Measurements from ENCODE around the gene VAPA.

VAPA gene, protein sequence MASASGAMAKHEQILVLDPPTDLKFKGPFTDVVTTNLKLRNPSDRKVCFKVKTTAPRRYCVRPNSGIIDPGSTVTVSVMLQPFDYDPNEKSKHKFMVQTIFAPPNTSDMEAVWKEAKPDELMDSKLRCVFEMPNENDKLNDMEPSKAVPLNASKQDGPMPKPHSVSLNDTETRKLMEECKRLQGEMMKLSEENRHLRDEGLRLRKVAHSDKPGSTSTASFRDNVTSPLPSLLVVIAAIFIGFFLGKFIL

DNA sequence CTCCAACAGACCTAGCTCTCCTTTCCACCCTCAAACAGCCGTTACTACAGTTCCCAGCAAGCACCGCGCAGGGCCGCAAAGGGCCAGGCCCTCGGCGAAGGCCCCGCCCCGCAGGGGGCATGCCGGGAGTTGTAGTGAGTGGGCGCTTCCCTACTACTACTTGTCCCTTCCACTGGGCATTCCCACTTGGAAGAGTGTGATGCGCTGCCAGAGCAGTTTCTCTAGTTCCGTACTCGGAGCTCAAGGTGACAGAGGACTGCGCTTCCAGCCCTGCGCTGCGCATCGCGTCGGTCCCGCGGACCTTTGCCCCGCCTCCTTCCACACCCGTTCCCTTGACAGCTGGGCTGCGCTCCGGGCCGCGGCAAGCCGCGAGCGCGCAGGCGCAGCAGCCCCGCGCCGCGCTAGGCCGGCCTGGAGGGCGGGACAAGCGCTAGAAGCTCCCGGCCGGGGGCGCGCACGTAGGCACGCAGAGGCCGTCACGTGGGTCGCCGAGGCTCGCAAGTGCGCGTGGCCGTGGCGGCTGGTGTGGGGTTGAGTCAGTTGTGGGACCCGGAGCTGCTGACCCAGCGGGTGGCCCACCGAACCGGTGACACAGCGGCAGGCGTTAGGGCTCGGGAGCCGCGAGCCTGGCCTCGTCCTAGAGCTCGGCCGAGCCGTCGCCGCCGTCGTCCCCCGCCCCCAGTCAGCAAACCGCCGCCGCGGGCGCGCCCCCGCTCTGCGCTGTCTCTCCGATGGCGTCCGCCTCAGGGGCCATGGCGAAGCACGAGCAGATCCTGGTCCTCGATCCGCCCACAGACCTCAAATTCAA is at the start of gene VAPA:
VAPA (plus strand) TSS at position 491 of the 808 bp plus-strand sequence; CDS start at position 732, 241 bp downstream.
- peak within 1 kb of the TSS; percentile 93 for H3K27ac ChIP-seq
- TF ChIP-seq, protein P1, sequence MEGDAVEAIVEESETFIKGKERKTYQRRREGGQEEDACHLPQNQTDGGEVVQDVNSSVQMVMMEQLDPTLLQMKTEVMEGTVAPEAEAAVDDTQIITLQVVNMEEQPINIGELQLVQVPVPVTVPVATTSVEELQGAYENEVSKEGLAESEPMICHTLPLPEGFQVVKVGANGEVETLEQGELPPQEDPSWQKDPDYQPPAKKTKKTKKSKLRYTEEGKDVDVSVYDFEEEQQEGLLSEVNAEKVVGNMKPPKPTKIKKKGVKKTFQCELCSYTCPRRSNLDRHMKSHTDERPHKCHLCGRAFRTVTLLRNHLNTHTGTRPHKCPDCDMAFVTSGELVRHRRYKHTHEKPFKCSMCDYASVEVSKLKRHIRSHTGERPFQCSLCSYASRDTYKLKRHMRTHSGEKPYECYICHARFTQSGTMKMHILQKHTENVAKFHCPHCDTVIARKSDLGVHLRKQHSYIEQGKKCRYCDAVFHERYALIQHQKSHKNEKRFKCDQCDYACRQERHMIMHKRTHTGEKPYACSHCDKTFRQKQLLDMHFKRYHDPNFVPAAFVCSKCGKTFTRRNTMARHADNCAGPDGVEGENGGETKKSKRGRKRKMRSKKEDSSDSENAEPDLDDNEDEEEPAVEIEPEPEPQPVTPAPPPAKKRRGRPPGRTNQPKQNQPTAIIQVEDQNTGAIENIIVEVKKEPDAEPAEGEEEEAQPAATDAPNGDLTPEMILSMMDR (IDR thresholded peaks at IDR 0.05), result no peak
- no peak for TF ChIP-seq ZFX (IDR thresholded peaks at IDR 0.05; ENCODE audit: borderline replicate concordance)

DNA sequence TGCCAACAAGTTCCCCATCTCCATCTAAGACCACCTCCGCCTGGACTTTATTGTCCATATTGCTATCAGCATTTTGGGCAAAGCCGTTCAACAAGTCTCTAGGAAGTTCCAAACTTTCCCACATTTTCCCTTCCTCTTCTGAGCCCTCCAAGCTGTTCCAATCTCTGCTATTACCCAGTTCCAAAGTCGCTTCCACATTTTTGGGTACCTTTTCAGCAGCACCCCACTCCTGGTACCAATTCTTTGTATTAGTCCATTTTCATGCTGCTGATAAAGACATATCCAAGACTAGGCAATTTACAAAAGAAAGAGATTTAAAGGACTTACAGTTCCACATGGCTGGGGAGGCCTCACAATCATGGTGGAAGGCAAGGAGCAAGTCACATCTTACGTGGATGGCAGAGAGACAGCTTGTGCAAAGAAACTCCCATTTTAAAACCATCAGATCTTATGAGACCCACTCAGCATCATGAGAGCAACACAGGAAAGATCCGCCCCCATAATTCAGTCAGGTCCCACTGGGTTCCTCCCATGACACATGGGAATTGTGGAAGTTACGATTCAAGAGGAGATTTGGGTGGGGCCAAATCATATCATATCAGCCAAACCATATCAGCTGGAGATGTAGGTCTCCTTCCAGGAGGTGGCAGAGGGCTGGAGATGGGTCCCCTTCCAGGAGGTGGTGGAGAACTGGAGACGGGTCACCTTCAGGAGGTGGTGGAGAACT is 47.9 kb upstream of the VAPA start:
- no peak for TF ChIP-seq ZFX (IDR thresholded peaks at IDR 0.05; ENCODE audit: borderline replicate concordance)
- TF ChIP-seq, protein P1 (IDR thresholded peaks at IDR 0.05), result no peak
- no peak overlapping the region for H3K27ac ChIP-seq

DNA sequence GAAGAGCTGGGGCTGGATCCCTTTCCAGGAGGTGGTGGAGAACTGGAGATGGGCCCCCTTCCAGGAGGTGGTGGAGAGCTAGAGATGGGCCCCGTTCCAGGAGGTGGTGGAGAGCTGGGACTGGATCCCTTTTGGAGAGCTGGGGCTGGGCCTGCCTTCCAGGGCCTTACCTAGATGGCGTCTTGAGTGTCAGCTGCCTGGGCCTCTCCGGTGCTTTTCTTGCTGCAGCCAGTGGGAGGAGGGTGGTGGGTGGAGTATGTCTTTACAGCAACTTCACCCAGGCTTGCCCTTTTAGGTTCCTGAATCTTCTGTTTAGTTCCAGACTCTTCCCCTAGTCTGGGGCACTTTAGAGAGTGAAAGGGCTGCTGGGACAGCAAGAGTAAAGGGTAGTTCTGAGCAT is 47.2 kb upstream of the VAPA start:
- TF ChIP-seq, protein P1 (IDR thresholded peaks at IDR 0.05), result no peak
- TF ChIP-seq ZFX (IDR thresholded peaks at IDR 0.05; ENCODE audit: borderline replicate concordance), result no peak
- no peak overlapping the region for H3K27ac ChIP-seq

DNA sequence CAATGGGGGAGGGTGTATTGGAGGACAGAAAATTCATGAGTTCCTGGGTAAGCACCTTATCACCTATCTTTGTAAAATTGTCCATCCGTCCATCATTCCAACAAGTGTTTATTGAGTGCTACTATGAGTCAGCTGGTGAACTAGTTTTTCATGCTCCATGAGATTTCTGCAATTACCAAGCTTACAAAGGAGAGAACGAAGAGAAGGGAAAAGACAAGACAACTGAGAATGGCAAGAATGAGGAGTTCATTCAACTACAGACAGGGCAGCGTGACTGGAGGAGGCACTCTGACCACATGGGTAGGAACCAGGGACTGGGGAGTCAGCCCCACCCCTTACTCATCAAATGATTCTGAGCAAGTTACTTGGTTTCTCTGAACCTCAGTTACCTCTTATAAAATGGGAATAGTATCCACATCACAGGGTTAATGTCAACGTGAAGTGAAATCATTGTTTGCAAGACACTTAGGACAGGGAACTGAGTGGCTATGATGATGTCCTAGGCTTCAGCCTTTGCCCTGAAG is 46.7 kb upstream of the VAPA start:
- no peak overlapping the region for H3K27ac ChIP-seq
- TF ChIP-seq ZFX (IDR thresholded peaks at IDR 0.05; ENCODE audit: borderline replicate concordance), result no peak
- TF ChIP-seq, protein P1 (IDR thresholded peaks at IDR 0.05), result no peak

DNA sequence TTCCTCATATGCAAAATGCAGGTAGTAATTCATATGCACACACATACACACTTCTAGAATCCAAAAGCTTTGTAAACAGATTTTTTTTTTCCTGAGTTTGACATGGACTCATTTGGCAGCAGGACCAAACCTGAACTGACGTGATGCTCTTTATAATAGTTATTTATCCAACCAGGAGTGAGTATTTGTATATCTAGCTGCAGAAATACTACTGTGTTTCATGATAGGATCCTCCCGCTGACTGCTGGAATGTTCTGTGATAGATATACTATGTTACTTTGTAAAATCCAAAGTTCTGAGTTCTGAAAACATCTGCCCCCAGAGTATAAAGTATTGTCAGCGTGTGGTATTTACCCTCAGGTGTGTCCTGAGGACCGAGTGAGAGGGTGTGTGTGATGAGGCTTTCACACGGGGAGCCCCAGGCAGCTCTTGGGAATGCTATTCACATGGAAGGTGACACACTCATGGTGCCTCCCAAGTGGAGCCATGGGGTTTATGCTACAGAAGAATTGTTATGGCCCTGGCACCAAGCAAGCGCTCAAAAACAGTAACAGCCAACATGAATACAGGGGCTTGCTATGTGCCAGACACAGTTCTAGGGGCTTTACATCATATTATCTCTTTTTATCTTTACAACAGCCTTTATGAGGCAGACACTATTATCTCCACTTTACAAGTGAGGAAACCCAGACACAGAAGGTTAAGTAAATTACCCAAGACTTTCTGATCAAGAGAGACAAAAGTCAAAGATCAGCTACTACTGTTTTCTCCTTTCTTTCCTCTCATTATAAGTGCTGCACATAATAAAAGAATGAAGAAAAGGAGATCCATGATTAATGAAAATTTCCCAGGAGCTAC is 44.7 kb upstream of the VAPA start:
- H3K27ac ChIP-seq, result no peak overlapping the region
- TF ChIP-seq ZFX (IDR thresholded peaks at IDR 0.05; ENCODE audit: borderline replicate concordance), result no peak
- TF ChIP-seq, protein P1 (IDR thresholded peaks at IDR 0.05), result no peak

DNA sequence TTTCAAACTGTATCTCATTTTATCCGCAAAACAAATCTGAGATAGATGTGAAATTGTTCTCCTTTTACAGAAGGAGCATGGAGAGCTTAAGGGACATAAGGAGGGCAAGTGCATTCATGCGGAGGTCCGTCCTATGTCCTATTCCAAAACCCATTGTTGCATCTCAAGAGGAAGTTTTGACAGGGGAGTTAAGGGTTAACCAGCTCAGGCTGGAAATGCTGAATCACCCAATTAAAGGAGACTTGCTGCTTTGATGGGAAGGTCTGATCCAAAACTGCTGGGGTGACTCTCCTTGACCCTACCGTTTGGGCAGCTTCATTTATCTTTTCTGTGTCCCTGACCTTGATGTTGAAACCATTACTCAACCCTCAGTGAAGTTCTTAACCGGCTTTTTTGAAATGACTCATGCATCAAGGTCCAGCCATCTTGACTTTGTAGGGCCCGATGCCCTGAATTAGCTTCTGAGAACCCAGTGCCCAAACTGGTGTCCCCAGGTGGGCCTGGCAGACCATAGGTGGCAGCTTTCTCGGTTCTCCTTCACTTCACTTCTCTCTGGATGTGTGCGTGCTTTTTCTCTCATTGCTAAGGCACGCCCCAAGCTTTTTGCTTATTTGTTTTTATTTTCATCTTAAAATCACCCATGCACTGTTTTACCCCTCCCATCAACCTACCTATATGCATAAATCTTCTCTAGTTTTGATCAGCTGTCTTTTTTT is 43.9 kb upstream of the VAPA start:
- TF ChIP-seq ZFX (IDR thresholded peaks at IDR 0.05; ENCODE audit: borderline replicate concordance), result no peak
- TF ChIP-seq, protein P1 (IDR thresholded peaks at IDR 0.05), result no peak
- H3K27ac ChIP-seq, result no peak overlapping the region

All from 22Rv1 (cell line).